GM12891 (cell line): ENCODE measurements around the gene LIMS2. TPM values are rescaled to one million over a fixed set of nuclear protein-coding genes. Genes with fewer than 3 reads are reported as not detected.

ENCODE experiments used
- DNase-seq: peaks from one replicate; pipeline ENCODE4 v3.0.0; 2011; ENCODE audit warnings: low spot score; ENCODE audit not compliant: insufficient read length
- FAIRE-seq: peaks from 2 replicates; lab custom pipeline; 2011; peaks lifted over from hg19 to GRCh38; lab: Jason Lieb, UNC
- PAX5 ChIP-seq: IDR thresholded peaks from 2 replicates; pipeline ENCODE4 v1.6.1; 2011; ENCODE audit warnings: low read length, moderate library complexity, mild to moderate bottlenecking; ENCODE audit not compliant: insufficient read depth, severe bottlenecking
- POLR2A ChIP-seq: IDR thresholded peaks from 2 replicates; pipeline ENCODE4 v1.6.1; 2011; ENCODE audit warnings: low read depth, low read length, control low read depth
- POLR2AphosphoS5 ChIP-seq: IDR thresholded peaks from 2 replicates; pipeline ENCODE4 v1.6.1; 2011; ENCODE audit warnings: low read depth, low read length, control low read depth
- POU2F2 ChIP-seq: IDR thresholded peaks from 2 replicates; pipeline ENCODE4 v1.6.1; 2011; ENCODE audit warnings: low read depth, mild to moderate bottlenecking, control low read depth, low read length, moderate library complexity
- SPI1 ChIP-seq: IDR thresholded peaks from 2 replicates; pipeline ENCODE4 v1.6.1; 2011; ENCODE audit warnings: low read depth, low read length, control low read depth
- TAF1 ChIP-seq: IDR thresholded peaks from 2 replicates; pipeline ENCODE4 v1.6.1; 2011; ENCODE audit warnings: low read depth, low read length, control low read depth
- polyA plus RNA-seq: library from polyadenylated mRNA; unstranded; fragments of >200 nt; gene quantifications from one replicate; pipeline ENCODE4 v1.2.1, GENCODE V29; 2012; ENCODE audit warnings: low read depth, missing spikeins, inconsistent platforms; ENCODE audit not compliant: missing spikeins

LIMS2 gene, protein sequence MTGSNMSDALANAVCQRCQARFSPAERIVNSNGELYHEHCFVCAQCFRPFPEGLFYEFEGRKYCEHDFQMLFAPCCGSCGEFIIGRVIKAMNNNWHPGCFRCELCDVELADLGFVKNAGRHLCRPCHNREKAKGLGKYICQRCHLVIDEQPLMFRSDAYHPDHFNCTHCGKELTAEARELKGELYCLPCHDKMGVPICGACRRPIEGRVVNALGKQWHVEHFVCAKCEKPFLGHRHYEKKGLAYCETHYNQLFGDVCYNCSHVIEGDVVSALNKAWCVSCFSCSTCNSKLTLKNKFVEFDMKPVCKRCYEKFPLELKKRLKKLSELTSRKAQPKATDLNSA
- 1.5 TPM for polyA plus RNA-seq

DNA sequence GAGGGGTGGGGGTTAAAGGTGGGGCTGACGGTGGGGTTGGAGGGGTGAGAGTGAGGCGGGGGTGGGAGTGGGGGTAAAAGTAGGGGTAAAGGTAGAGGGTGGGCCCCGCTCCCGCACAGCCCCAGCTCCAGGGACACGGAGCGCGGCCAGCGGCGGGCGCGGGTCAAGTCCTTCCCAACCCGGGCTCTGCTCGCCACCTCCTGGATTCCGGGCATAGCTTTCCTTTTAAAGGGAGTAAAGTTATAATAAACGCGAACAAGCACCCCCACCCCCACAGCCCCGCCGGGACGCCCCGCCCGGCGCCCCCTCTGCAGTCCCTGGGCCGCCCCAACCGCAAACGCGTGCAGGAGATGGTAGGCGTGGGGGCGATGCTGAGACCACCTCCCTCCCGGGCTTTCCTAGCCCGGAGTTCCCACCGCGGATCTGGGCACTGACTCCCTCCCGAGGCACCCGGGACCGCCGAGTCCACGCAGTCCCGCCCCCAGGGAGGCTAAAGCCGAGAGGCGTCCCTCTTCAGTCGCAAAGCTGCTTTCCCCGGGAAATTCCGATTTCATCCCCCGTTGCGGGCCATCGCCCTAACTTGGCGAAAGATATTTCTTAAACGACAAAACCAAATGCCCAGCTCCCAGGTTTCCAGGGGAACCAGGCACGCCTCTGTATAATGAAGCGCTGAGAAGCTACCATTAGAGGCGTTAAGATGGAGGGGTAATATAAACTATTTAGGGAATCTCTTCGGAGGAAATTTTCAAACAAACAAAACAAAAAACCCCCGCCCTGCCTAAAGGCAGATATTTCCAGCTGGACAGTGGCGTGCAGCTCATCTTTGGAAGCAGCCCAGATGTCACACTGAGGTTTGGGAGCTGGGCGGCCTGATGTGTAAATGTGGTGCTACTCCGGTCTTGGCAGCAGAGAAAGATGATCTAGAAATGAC lies at the start of gene LIMS2:
TSS of gene LIMS2 (minus strand) at position 200 of the 931 bp plus-strand sequence. CDS start 506 bp downstream, outside the sequence.
- no peak for FAIRE-seq
- no peak for DNase-seq
- no peak for TF ChIP-seq POLR2A
- no peak for TF ChIP-seq POLR2AphosphoS5
- TF ChIP-seq POU2F2 = no peak
- TF ChIP-seq TAF1 = no peak
- TF ChIP-seq PAX5 = no peak
- TF ChIP-seq SPI1 = no peak

DNA sequence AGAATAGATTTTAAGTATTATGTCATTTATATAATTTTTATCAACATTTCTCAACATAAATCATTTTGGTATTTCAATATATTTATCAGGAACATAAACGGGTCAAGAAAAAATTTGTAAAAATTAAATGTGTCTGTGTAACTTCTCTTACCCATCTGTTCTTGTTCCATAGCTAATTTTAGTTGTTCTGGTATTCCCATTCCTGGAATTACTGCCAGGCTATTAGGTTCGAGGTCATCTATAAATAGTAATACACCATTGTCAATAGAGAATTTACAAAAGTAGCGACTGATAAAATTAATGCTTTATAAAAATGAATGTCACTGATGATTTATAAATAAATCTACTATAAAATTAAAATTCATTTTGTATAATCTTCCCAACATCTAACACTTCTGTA lies 47.5 kb upstream of the LIMS2 start:
- TF ChIP-seq TAF1 (no peak), PAX5 (no peak), SPI1 (no peak), POLR2A (no peak), POU2F2 (no peak), POLR2AphosphoS5 (no peak)
- FAIRE-seq = no peak
- no peak for DNase-seq

DNA sequence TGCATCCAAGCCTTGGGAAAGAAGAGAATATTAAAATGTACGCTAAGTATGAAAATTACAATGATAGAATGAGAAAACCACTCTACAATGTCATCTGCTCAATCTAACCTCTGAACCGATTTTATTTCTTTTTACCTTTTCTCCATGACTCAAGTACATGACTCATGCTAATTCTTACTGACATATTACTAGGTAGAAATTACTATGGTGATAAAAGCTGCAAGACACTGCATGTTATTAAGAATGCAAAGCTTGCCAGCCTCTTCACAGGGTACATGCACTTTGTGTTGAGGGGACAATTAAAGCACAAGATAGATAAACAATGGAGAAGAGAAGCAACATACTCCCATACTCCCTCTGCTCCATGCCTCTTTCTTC lies 46.6 kb upstream of the LIMS2 start:
- no peak for TF ChIP-seq POLR2AphosphoS5
- TF ChIP-seq POLR2A = no peak
- TF ChIP-seq SPI1 = no peak
- TF ChIP-seq PAX5 = no peak
- TF ChIP-seq TAF1 = no peak
- TF ChIP-seq POU2F2 = no peak
- FAIRE-seq = no peak
- no peak for DNase-seq

DNA sequence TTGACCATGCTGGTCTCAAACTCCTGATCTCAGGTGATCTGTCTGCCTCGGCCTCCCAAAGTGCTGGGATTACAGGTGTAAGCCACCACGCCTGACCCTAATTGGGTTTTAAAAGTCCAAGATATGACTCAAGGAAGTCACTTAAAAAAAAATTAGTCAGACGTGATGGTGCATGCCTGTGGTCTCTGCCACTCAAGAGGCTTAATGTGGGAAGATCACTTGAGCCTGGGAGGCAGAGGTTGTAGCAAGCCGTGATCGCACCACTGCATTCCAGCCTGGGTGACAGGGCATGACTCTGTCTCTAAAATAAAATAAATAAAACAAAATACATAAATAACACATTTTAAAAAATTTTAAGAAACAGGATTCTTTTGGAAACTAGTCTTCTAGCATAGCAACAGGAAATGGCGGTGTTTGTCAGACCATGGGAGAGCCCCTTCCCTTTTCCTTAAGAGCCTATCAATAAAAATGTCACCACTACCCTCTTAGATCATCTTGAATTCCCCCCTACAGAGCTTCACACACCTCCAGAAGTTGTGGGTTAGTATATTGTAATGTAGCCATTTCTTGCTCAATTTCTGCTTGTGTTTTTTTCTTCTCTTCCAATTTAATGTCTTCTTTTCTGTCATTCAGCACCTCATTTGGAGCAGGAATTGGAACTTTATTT lies 46.1 kb upstream of the LIMS2 start:
- TF ChIP-seq TAF1 = no peak
- no peak for TF ChIP-seq PAX5
- TF ChIP-seq POLR2A = no peak
- no peak for TF ChIP-seq SPI1
- TF ChIP-seq POU2F2 = no peak
- TF ChIP-seq POLR2AphosphoS5 = no peak
- DNase-seq (no peak), FAIRE-seq (no peak)

DNA sequence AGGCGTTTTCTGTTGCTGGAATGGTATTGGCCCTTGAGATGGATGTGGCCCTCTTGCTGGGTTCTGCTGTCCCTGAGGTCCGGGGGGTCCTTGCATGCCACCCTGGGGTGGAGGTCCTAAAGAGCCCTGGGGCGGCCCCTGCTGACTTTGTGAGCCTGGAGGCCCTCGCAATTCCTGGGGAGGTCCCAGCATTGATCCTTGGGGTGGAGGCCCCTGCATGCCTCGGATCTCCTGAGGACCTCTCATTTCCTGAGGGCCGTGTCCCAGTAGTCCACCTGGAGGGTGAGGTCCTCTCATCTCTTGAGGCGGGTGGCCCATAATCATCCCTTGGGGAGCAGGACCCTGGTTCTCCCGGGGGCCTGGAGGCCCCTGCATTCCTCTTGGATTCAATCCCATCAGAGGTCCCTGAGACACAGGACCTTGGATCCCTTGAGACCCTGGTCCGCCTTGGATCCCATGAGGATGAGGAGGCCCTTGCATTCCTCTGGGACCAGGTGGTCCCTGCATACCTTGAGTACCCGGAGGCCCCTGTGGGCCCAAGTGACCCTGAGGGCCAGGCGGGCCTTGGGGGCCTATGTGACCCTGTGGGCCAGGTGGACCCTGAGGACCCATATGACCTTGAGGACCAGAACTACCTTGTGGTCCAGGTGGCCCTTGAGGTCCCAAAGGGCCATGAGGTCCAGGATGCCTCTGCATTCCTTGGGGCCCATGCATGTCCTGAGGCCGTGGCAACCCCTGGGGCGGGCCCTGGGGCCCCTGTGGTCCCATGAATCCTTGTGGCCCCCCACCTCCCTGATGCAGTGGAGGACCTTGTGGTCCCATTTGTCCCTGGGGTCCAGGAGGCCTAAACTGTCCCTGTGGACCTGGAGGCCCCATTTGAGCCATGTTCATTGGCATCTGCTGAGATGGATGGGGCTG lies 44.2 kb upstream of the LIMS2 start:
- no peak for FAIRE-seq
- no peak for TF ChIP-seq POLR2AphosphoS5
- no peak for TF ChIP-seq TAF1
- no peak for TF ChIP-seq SPI1
- TF ChIP-seq POU2F2 = no peak
- TF ChIP-seq POLR2A = no peak
- TF ChIP-seq PAX5 = no peak

DNA sequence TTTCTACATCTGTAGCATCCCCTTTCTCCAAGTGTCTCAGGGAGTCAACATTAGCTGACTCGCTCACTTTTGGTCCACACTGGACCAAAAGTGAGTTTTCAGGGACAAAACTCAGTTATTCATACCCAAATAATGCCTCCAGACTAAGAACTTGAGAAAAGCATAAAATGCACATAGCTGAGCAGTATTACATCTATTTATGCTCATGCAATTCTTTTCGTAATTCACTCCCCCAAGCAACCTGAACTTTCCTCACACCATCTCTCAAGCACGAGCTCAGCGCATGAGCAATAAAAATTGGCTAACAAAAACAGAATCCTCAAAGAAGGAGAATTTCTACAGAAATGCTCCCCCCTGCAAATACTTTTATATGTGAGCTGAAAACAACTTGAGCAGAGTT lies 42.9 kb upstream of the LIMS2 start:
- FAIRE-seq (no peak), DNase-seq (no peak)
- TF ChIP-seq POLR2A = no peak
- no peak for TF ChIP-seq POU2F2
- TF ChIP-seq PAX5 = no peak
- TF ChIP-seq TAF1 = no peak
- no peak for TF ChIP-seq POLR2AphosphoS5
- no peak for TF ChIP-seq SPI1

More for the DNA sequence above, 44.2 kb upstream of the LIMS2 start:
- no peak for DNase-seq

DNA sequence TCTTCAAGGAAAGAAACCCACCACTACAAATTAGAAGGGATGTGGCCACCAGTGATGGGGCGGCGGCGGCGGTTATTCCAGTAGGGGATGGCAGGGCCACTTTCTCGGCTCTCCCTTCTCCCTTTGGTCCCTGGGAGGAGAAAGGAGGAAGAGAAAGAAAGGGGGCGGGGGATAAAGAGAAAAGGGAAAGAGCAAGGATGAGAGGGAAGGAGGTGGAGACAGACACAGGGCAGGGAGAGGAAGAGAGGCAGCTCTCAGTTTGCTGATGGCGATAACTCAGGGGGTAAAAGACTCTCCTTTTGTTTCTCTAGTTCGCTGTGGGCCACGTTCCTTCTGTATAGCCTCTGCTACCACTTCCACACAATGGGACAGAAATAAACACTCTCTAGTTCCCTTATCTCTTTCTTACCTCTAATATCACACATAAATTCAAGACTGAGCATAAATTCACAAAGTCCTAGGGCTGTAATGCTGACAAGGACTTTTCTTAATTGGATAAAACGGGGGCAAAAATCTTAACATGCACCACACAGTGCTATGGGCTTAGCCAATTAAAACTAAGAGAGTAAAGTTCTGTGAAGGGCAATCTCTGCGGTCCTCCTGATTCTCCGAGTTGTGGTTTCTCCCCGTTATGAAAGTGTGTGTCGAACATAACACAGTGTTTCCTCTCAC lies 40.6 kb upstream of the LIMS2 start:
- TF ChIP-seq PAX5 (no peak), POLR2A (no peak), POU2F2 (no peak), POLR2AphosphoS5 (no peak), TAF1 (no peak), SPI1 (no peak)
- FAIRE-seq = no peak
- no peak for DNase-seq

DNA sequence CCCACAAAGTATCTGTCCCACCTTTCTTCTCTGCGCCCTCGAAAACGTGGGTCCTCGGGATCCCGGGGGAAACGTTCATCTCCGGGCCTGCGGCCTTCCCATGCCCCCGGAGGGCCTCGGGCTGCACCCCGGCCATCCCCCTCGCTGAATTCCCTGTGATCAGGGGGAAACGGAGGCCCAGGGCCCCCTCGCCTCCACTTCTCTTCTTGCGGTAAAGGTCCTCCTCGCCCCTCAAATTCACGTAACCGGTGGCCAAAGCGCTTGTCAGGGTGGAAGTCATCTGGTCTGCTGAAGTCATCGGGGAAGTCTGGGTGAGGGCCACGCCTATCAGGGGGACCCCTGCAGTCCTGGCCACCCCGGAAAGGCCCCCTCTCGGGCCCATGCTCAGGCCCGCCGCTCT lies 38.2 kb upstream of the LIMS2 start:
- FAIRE-seq = no peak
- TF ChIP-seq POLR2A = no peak
- TF ChIP-seq POU2F2 = no peak
- TF ChIP-seq TAF1 = no peak
- no peak for TF ChIP-seq SPI1
- TF ChIP-seq POLR2AphosphoS5 = no peak
- TF ChIP-seq PAX5 = no peak
- DNase-seq = no peak
